ENCODE measurements around the gene SPRR2D.
"Not testable (repeated sequence)": the region's sequence is repeated elsewhere in the genome, so short reads cannot be mapped to it uniquely, and the experiment has no call there.

The SPRR2D gene

DNA sequence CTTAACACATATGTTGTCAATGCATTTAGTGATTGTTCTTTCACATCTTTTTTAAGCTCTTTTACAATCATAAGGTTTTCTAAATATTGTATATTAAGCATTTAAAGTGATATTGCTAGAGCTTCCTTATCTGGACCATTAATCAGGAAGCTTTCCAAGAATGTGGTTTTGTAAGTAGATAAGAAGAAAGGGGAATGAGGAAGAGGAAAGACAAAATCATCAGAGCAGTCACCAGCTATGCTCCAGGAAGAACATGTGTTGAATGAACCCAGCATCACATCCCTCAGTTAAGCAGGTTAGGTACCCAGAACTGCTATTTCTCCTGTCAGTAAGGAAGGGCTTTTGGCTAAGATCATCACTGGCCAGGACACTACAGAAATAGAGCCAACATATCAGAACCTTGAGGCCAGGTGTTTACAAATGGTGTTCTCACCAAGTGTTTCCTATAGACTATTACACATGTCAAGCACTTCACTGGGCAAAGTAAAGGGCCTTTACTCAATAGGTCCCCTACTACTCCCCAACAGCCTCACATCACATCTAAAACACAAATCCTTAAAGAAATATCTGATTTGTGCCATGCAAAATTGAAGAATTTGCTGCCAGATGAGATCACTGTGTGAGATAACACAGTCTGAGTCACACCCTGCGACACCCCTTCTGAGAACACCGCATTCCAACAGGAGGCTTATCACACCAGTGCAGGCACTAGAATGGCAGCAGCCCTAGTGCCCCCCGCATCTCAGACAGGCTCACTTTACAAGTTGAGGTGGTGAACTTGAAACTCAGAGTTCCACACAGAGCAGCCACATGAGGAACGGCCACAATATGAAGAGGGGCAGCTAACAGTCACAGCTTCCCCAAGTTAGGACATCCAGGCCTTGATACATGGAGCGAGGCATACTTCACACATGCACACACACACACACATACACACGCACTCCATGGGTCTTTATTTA is 18.2 kb upstream of the SPRR2D start:
- DNase-seq (ENCODE audit: extremely low read depth, low read depth): no peak
- TF ChIP-seq, protein P1, sequence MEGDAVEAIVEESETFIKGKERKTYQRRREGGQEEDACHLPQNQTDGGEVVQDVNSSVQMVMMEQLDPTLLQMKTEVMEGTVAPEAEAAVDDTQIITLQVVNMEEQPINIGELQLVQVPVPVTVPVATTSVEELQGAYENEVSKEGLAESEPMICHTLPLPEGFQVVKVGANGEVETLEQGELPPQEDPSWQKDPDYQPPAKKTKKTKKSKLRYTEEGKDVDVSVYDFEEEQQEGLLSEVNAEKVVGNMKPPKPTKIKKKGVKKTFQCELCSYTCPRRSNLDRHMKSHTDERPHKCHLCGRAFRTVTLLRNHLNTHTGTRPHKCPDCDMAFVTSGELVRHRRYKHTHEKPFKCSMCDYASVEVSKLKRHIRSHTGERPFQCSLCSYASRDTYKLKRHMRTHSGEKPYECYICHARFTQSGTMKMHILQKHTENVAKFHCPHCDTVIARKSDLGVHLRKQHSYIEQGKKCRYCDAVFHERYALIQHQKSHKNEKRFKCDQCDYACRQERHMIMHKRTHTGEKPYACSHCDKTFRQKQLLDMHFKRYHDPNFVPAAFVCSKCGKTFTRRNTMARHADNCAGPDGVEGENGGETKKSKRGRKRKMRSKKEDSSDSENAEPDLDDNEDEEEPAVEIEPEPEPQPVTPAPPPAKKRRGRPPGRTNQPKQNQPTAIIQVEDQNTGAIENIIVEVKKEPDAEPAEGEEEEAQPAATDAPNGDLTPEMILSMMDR (IDR thresholded peaks at IDR 0.05; ENCODE audit: low read depth, low read length): no peak

DNA sequence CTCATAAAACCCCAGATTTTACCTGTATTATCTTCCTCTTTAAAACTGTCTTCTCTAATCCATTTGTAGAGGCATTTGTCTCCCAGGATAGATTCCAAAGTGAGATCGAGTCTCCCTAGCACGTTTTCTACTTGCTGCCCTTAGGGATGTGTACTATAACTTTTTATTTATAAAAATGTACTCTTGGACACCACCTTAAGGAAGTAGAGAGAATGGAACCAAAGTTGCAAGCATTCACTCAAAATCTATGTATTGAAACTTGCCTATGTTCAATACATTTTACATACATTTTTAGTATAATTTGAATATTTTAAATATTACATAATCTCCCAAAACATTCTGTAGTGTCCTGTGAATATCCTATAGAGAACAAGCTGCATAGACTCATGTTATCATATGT is 17.2 kb upstream of the SPRR2D start:
- TF ChIP-seq, protein P1 (IDR thresholded peaks at IDR 0.05; ENCODE audit: low read depth, low read length): no peak
- no peak for DNase-seq (ENCODE audit: extremely low read depth, low read depth)

DNA sequence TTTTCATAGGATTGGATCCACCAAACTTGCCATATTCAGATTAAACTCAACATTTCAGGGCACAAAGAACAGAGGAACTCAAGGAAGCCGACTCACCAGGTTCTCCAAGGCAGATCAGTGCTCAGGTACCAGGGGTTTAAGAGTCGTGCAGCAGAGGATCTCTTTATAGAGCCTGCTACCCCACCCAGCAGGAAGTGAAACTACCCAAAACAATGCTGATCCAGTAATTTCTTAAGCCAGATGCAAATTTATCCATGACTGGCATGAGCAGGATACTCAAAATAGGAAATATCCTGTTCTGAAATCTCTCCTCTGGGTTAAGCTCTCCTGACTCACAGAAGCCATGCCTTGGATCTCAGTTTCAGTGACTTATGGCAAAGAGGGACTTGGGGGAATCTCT is 16.5 kb upstream of the SPRR2D start, which contains the start of gene SPRR2A:
Gene SPRR2A (minus strand): TSS at position 138 of the 400 bp plus-strand sequence. CDS start 777 bp downstream, outside the sequence.
- TF ChIP-seq, protein P1 (IDR thresholded peaks at IDR 0.05; ENCODE audit: low read depth, low read length): no peak

DNA sequence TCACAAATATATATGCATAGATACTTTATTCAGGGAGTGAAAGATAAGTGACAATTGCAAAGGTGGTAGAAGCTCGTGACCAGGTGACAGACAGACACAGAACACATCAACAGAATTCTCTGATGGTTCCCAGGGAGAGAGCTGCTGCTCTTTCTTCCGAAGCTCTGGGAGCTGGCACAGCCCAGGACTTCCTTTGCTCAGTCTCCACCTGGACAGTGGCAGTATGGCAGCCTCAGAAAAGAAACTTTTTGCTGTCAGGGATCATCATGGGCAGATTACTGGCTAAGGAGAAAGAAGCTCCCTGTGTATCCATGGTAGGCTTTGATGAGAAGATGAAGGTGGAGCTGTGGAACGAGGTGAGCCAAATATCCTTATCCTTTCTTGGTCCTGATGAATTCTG is 15.2 kb upstream of the SPRR2D start:
- DNase-seq (ENCODE audit: extremely low read depth, low read depth): not testable (repeated sequence)

More for the DNA sequence above, 16.5 kb upstream of the SPRR2D start, which contains the start of gene SPRR2A:
- no peak for DNase-seq (ENCODE audit: extremely low read depth, low read depth)

DNA sequence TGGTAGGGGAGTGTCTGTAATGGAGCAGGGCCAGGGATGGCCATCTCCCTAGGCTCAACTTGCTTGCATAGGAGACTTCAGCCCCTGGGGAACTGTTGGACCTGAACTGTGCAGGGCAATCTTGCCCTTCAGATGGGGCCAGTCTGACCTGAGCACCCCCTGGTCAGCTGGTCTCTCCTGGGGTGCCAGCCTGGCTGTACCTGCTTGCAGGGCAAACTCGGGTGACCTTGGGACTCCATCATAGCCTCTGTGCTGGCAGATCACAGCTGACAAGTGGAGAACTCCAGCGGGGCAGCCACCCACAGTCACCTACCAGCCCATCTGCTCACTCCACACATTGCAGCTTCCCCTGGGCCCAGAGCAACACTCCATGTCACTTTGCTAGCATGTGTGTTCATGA is 8.3 kb upstream of the SPRR2D start:
- TF ChIP-seq, protein P1 (IDR thresholded peaks at IDR 0.05; ENCODE audit: low read depth, low read length): no peak
- no peak for DNase-seq (ENCODE audit: extremely low read depth, low read depth)

DNA sequence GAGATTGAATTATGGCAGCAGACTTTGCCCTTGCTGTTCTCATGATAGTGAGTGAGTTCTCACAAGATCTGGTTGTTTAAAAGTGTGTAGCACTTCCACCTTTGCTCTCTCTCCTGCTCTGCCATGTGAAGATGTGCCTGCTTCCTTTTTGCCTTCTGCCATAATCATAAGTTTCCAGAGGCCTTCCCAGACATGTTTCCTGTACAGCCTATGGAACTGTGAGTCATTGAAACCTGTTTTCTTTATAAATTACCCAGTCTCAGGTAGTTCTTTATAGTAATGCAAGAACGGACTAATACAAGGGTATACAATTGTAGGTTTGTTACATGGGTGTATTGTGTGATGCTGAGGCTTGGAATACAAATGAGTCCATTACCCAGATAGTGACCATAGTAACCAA is 5.7 kb downstream of the SPRR2D start:
- DNase-seq (ENCODE audit: extremely low read depth, low read depth): no peak
- TF ChIP-seq, protein P1 (IDR thresholded peaks at IDR 0.05; ENCODE audit: low read depth, low read length): no peak

DNA sequence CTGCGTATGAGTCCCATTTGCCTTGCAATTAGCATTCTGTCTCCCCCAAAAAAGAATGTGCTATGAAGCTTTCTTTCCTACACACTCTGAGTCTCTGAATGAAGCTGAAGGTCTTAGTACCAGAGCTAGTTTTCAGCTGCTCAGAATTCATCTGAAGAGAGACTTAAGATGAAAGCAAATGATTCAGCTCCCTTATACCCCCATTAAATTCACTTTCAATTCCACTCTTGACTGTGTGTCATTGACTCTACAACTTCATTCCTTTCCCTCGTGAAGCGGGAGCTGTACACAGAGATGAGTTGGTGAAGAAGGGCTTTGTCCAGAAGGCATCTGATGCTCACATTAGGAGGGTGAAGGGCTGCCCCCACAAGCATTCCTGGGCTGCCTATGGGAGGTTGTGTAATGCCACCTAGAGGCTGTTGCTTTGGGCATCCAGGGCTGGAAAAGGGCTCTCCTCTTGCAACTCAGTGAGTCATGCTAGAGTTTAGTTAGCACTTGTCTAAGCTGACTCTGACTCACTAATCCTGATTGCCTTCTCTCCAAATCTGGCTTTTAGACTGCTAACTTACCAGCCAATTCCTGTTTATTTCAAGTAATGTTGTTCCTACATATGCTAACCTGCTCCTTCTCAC is 8.1 kb downstream of the SPRR2D start:
- no peak for DNase-seq (ENCODE audit: extremely low read depth, low read depth)
- TF ChIP-seq, protein P1 (IDR thresholded peaks at IDR 0.05; ENCODE audit: low read depth, low read length): no peak

All from AG09319 (cell line).